Measurements from ENCODE around the gene ANTXR1. TPM values are rescaled to one million over a fixed set of nuclear protein-coding genes. Genes with fewer than 3 reads are reported as not detected.

ANTXR1 gene
- total and polyA plus RNA-seq, 2 of the 8 experiments (the other 6 are each of a cell fraction or from before 2014, with no cell fraction given) = 15.8 to 44.3 TPM

DNA sequence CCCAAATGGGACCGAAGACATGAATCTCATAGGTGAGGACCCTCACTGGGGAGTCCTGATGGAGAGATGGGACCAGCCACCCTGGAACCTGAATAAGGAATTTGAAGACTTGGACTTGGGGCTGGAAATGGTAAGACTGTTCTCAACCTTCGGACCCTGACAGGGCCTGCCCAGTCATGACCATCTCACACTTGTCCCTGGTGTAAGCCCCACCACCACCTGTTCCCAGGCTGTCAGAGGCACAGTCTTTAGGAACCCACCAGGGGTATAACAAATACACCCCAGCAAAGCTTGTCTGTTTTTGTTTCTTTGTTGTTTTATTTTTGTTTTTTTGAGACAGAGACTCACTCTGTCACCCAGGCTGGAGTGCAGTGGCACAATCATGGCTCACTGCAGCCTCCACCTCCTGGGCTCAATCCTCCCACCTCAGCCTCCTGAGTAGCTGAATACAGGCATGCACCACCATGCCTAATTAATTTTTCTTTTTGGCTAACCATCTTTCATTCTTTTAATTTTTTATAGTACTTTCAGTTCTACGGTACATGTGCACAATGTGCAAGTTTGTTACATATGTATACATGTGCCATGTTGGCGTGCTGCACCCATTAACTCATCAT is 267.9 kb downstream of the ANTXR1 start (continued):
- TF ChIP-seq, protein P1, sequence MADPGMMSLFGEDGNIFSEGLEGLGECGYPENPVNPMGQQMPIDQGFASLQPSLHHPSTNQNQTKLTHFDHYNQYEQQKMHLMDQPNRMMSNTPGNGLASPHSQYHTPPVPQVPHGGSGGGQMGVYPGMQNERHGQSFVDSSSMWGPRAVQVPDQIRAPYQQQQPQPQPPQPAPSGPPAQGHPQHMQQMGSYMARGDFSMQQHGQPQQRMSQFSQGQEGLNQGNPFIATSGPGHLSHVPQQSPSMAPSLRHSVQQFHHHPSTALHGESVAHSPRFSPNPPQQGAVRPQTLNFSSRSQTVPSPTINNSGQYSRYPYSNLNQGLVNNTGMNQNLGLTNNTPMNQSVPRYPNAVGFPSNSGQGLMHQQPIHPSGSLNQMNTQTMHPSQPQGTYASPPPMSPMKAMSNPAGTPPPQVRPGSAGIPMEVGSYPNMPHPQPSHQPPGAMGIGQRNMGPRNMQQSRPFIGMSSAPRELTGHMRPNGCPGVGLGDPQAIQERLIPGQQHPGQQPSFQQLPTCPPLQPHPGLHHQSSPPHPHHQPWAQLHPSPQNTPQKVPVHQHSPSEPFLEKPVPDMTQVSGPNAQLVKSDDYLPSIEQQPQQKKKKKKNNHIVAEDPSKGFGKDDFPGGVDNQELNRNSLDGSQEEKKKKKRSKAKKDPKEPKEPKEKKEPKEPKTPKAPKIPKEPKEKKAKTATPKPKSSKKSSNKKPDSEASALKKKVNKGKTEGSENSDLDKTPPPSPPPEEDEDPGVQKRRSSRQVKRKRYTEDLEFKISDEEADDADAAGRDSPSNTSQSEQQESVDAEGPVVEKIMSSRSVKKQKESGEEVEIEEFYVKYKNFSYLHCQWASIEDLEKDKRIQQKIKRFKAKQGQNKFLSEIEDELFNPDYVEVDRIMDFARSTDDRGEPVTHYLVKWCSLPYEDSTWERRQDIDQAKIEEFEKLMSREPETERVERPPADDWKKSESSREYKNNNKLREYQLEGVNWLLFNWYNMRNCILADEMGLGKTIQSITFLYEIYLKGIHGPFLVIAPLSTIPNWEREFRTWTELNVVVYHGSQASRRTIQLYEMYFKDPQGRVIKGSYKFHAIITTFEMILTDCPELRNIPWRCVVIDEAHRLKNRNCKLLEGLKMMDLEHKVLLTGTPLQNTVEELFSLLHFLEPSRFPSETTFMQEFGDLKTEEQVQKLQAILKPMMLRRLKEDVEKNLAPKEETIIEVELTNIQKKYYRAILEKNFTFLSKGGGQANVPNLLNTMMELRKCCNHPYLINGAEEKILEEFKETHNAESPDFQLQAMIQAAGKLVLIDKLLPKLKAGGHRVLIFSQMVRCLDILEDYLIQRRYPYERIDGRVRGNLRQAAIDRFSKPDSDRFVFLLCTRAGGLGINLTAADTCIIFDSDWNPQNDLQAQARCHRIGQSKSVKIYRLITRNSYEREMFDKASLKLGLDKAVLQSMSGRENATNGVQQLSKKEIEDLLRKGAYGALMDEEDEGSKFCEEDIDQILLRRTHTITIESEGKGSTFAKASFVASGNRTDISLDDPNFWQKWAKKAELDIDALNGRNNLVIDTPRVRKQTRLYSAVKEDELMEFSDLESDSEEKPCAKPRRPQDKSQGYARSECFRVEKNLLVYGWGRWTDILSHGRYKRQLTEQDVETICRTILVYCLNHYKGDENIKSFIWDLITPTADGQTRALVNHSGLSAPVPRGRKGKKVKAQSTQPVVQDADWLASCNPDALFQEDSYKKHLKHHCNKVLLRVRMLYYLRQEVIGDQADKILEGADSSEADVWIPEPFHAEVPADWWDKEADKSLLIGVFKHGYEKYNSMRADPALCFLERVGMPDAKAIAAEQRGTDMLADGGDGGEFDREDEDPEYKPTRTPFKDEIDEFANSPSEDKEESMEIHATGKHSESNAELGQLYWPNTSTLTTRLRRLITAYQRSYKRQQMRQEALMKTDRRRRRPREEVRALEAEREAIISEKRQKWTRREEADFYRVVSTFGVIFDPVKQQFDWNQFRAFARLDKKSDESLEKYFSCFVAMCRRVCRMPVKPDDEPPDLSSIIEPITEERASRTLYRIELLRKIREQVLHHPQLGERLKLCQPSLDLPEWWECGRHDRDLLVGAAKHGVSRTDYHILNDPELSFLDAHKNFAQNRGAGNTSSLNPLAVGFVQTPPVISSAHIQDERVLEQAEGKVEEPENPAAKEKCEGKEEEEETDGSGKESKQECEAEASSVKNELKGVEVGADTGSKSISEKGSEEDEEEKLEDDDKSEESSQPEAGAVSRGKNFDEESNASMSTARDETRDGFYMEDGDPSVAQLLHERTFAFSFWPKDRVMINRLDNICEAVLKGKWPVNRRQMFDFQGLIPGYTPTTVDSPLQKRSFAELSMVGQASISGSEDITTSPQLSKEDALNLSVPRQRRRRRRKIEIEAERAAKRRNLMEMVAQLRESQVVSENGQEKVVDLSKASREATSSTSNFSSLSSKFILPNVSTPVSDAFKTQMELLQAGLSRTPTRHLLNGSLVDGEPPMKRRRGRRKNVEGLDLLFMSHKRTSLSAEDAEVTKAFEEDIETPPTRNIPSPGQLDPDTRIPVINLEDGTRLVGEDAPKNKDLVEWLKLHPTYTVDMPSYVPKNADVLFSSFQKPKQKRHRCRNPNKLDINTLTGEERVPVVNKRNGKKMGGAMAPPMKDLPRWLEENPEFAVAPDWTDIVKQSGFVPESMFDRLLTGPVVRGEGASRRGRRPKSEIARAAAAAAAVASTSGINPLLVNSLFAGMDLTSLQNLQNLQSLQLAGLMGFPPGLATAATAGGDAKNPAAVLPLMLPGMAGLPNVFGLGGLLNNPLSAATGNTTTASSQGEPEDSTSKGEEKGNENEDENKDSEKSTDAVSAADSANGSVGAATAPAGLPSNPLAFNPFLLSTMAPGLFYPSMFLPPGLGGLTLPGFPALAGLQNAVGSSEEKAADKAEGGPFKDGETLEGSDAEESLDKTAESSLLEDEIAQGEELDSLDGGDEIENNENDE (IDR thresholded peaks at IDR 0.05; ENCODE audit: insufficient replicate concordance, low read length) = no peak
- no peak for TF ChIP-seq SIX5 (IDR thresholded peaks at IDR 0.05; ENCODE audit: low read depth, low read length)
- no peak for TF ChIP-seq HDAC6 (IDR thresholded peaks at IDR 0.05; ENCODE audit: low read depth, low read length)
- no peak for TF ChIP-seq GTF2F1 (IDR thresholded peaks at IDR 0.05; ENCODE audit: borderline replicate concordance, low read depth, low read length)
- TF ChIP-seq CREB1 (IDR thresholded peaks at IDR 0.05) = no peak
- no peak for TF ChIP-seq ASH2L (IDR thresholded peaks at IDR 0.05; ENCODE audit: low read length)
- no peak for TF ChIP-seq POU5F1 (IDR thresholded peaks at IDR 0.05; ENCODE audit: low read depth, low read length)
- no peak for TF ChIP-seq CBX8 (IDR thresholded peaks at IDR 0.05; ENCODE audit: borderline replicate concordance, low read depth, low read length)
- TF ChIP-seq TAF1 (IDR thresholded peaks at IDR 0.05; ENCODE audit: low read depth, low read length) = no peak
- no peak for TF ChIP-seq ZNF274 (IDR thresholded peaks at IDR 0.05; ENCODE audit: borderline replicate concordance, extremely low read depth, low read length)

Data from H1 (cell line).